HPDE6-E6E7 (cell line): ENCODE data around the gene SAC3D1.

Experiments
- DNase-seq: peaks from one replicate; pipeline ENCODE4 v3.0.0; 2011; ENCODE audit warnings: missing footprints; ENCODE audit errors: extremely low spot score

The SAC3D1 gene

GRCh38 chr11:65026810-65027209, 14.2 kb upstream of the SAC3D1 start:
- DNase-seq, result no peak

GRCh38 chr11:65027213-65028067, 13.6 kb upstream of the SAC3D1 start, which contains the start of gene SNX15:
Gene SNX15 (plus strand): TSS chr11:65027439. CDS start chr11:65027538, 99 bp downstream.
- DNase-seq, result peak; percentile 92

GRCh38 chr11:65032216-65032615, 8.8 kb upstream of the SAC3D1 start:
- no peak for DNase-seq

GRCh38 chr11:65034423-65034822, 6.6 kb upstream of the SAC3D1 start:
- DNase-seq, result no peak

GRCh38 chr11:65035579-65035978, 5.4 kb upstream of the SAC3D1 start:
- DNase-seq, result no peak

GRCh38 chr11:65036931-65037330, 4.1 kb upstream of the SAC3D1 start:
- no peak for DNase-seq

- DNase-seq, result no peak
These were observed 527 bp upstream of the SAC3D1 start for GRCh38 chr11:65040520-65040846.

- no peak for DNase-seq
These were observed 1.9 kb downstream of the SAC3D1 start for GRCh38 chr11:65042891-65043290.

- no peak for DNase-seq
These were observed 3.0 kb downstream of the SAC3D1 start for GRCh38 chr11:65043881-65044501.

GRCh38 chr11:65045061-65045460, 4.1 kb downstream of the SAC3D1 start:
- DNase-seq, result no peak

GRCh38 chr11:65045728-65046127, 4.7 kb downstream of the SAC3D1 start:
- no peak for DNase-seq

- DNase-seq, result no peak
These were observed 6.8 kb downstream of the SAC3D1 start for GRCh38 chr11:65047581-65048422.

GRCh38 chr11:65051398-65051858, 10.4 kb downstream of the SAC3D1 start:
- DNase-seq, result no peak

- DNase-seq, result no peak
These were observed 13.0 kb downstream of the SAC3D1 start for GRCh38 chr11:65053827-65054508.

- DNase-seq, result no peak
These were observed 14.5 kb downstream of the SAC3D1 start for GRCh38 chr11:65055538-65055937.

GRCh38 chr11:65056999-65057398, 16.0 kb downstream of the SAC3D1 start:
- no peak for DNase-seq

- DNase-seq, result no peak
These were observed 16.5 kb downstream of the SAC3D1 start for GRCh38 chr11:65057526-65057925.

- DNase-seq, result no peak
These were observed 17.0 kb downstream of the SAC3D1 start for GRCh38 chr11:65058012-65058411.

GRCh38 chr11:65058419-65059054, 17.5 kb downstream of the SAC3D1 start, which contains the start of gene NAALADL1:
Gene NAALADL1 (minus strand): TSS chr11:65058553. CDS start chr11:65058521, 32 bp downstream.
- DNase-seq, result no peak

GRCh38 chr11:65059523-65059922, 18.5 kb downstream of the SAC3D1 start:
- DNase-seq, result no peak
